HL-60 (cell line): ENCODE data around the gene USP53.

Experiments
- DNase-seq, 2 experiments: peaks; one replicate each; pipeline ENCODE4 v3.0.0-alpha.2; 2010 to 2020; ENCODE audit warnings: low read depth in 1 of 2, low spot score in 1 of 2
- H3K27ac ChIP-seq: fragments of 250-450 bp; sonication (Bioruptor Pico); replicated peaks from 2 replicates; pipeline ENCODE4 v1.5.1; 2020; ENCODE audit warnings: mild to moderate bottlenecking, moderate library complexity
- H3K27me3 ChIP-seq: fragments of 250-450 bp; sonication (Bioruptor Pico); 2 replicates; pipeline ENCODE4 v1.5.1; 2021; ENCODE audit warnings: mild to moderate bottlenecking, moderate library complexity; ENCODE audit not compliant: insufficient read depth, poor library complexity, severe bottlenecking
- H3K4me3 ChIP-seq: replicated peaks from 2 replicates; pipeline ENCODE4 v1.5.1; 2011; ENCODE audit warnings: mild to moderate bottlenecking, control low read depth, low read length; ENCODE audit not compliant: insufficient read depth
- GABPA ChIP-seq: IDR thresholded peaks from 2 replicates; pipeline ENCODE4 v1.6.1; 2012; ENCODE audit warnings: low read depth
- POLR2AphosphoS5 ChIP-seq: IDR thresholded peaks from 2 replicates; pipeline ENCODE4 v1.6.1; 2012; ENCODE audit warnings: low read depth
- REST ChIP-seq: IDR thresholded peaks from 2 replicates; pipeline ENCODE4 v1.6.1; 2012; ENCODE audit warnings: low read depth; ENCODE audit not compliant: insufficient replicate concordance
- SPI1 ChIP-seq: IDR thresholded peaks from 2 replicates; pipeline ENCODE4 v1.6.1; 2012; ENCODE audit warnings: low read depth, mild to moderate bottlenecking, borderline replicate concordance
- TF ChIP-seq, protein P1 (sequence below): IDR thresholded peaks from one replicate; pipeline ENCODE4 v1.5.1; 2011; ENCODE audit warnings: low read length, control low read depth, inconsistent platforms; ENCODE audit not compliant: insufficient read depth

Gene USP53

GRCh38 chr4:119233750-119234149 lies 21.2 kb downstream of the USP53 start:
- H3K4me3 ChIP-seq, result no peak overlapping the region
- TF ChIP-seq, protein P1, sequence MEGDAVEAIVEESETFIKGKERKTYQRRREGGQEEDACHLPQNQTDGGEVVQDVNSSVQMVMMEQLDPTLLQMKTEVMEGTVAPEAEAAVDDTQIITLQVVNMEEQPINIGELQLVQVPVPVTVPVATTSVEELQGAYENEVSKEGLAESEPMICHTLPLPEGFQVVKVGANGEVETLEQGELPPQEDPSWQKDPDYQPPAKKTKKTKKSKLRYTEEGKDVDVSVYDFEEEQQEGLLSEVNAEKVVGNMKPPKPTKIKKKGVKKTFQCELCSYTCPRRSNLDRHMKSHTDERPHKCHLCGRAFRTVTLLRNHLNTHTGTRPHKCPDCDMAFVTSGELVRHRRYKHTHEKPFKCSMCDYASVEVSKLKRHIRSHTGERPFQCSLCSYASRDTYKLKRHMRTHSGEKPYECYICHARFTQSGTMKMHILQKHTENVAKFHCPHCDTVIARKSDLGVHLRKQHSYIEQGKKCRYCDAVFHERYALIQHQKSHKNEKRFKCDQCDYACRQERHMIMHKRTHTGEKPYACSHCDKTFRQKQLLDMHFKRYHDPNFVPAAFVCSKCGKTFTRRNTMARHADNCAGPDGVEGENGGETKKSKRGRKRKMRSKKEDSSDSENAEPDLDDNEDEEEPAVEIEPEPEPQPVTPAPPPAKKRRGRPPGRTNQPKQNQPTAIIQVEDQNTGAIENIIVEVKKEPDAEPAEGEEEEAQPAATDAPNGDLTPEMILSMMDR, result no peak
- TF ChIP-seq SPI1, result no peak
- TF ChIP-seq GABPA, result no peak
- TF ChIP-seq POLR2AphosphoS5, result no peak
- H3K27ac ChIP-seq, result no peak overlapping the region
- H3K27me3 ChIP-seq, result no peaks in the 10 kb centered on the region
- peak in 1 of 2 experiments; percentile 14 for DNase-seq

DNA sequence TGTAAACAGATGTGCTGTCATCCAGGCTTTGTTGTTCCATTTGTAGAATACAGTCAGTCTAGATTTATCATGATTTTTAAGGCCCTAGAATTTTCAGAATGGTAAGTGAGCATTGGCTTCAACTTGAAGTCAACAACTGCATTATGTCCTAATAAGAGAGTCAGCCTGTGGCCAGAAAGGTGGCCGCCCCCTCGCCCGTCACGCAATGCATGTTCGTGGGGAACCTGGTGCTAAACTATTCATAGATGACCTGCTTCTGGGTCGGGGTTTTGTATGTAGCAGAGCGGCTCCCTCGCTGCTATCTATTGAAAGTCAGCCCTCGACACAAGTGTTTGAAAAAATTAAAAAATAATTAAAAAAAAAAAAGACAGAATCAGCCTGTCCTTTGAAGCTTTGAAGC lies 24.7 kb downstream of the USP53 start:
- TF ChIP-seq REST, result no peak
- no peak for TF ChIP-seq SPI1
- TF ChIP-seq, protein P1, result no peak
- no peak for TF ChIP-seq GABPA
- no peak for TF ChIP-seq POLR2AphosphoS5
- no peaks in the 10 kb centered on the region for H3K27me3 ChIP-seq
- no peak overlapping the region for H3K4me3 ChIP-seq
- no peak overlapping the region for H3K27ac ChIP-seq
- no peak for DNase-seq

- DNase-seq, result no peak
- Histone ChIP-seq H3K27ac (no peak overlapping the region), H3K27me3 (no peaks in the 10 kb centered on the region), H3K4me3 (no peak overlapping the region)
- no peak for TF ChIP-seq GABPA
- TF ChIP-seq SPI1, result no peak
- TF ChIP-seq REST, result no peak
- TF ChIP-seq, protein P1, result no peak
- TF ChIP-seq POLR2AphosphoS5, result no peak
Measured at GRCh38 chr4:119237642-119238041, 25.1 kb downstream of the USP53 start.

- no peaks in the 10 kb centered on the region for H3K27me3 ChIP-seq
- no peak for DNase-seq
- TF ChIP-seq SPI1, result no peak
- no peak for TF ChIP-seq GABPA
- no peak for TF ChIP-seq POLR2AphosphoS5
- TF ChIP-seq REST, result no peak
- TF ChIP-seq, protein P1, result no peak
- no peak overlapping the region for H3K4me3 ChIP-seq
- H3K27ac ChIP-seq, result no peak overlapping the region
Measured at GRCh38 chr4:119238068-119238722, 25.7 kb downstream of the USP53 start.
